Stomach (tissue), 9 donors: ENCODE results near the gene RIMBP2. TPM values are rescaled to one million over a fixed set of nuclear protein-coding genes. Genes with fewer than 3 reads are reported as not detected.

Source experiments
- DNase-seq, 2 donors: peaks; one replicate each; pipeline versions ENCODE4 v3.0.0 to v3.0.0-alpha.2; 2013 to 2019
- H3K27ac ChIP-seq, 5 donors: fragments of 200-600 bp in 4 of 5; sonication (generic) in 4 of 5; one replicate each; pipeline ENCODE4 v1.5.1; 2013 to 2019; ENCODE audit warnings: mild to moderate bottlenecking in 1 of 5, moderate library complexity in 1 of 5
- H3K27me3 ChIP-seq, 3 donors: fragments of 200-600 bp; sonication (generic); one replicate each; pipeline ENCODE4 v1.5.1; 2017 to 2019; ENCODE audit warnings: mixed run types in 1 of 3
- H3K36me3 ChIP-seq, 4 donors: fragments of 200-600 bp; sonication (generic); 1 replicate in 3 of 4; 2 replicates in 1 of 4; pipeline ENCODE4 v1.5.1; 2016 to 2019
- H3K4me1 ChIP-seq, 4 donors: fragments of 200-600 bp; sonication (generic); one replicate each; pipeline ENCODE4 v1.5.1; 2016 to 2019
- H3K4me3 ChIP-seq, 4 donors: fragments of 200-600 bp; sonication (generic) in 3 of 4; one replicate each; pipeline ENCODE4 v1.5.1; 2016 to 2019; ENCODE audit warnings: mild to moderate bottlenecking in 1 of 4
- H3K9me3 ChIP-seq, 4 donors: fragments of 200-600 bp; sonication (generic); one replicate each; pipeline ENCODE4 v1.5.1; 2016 to 2019
- CTCF ChIP-seq, 7 experiments: fragments of 450-650 bp in 4 of 7; fragments of 200-600 bp in 3 of 7; sonication (generic) in 3 of 7; IDR thresholded peaks; one replicate each; pipeline ENCODE4 v1.5.1; 2016 to 2019; ENCODE audit warnings: antibody characterized with exemption in 7 of 7, control low read depth in 2 of 7, mild to moderate bottlenecking in 1 of 7
- EP300 ChIP-seq: sonication (generic); formaldehyde crosslinking; IDR thresholded peaks from one replicate; pipeline ENCODE4 v1.6.1; 2017; ENCODE audit warnings: antibody characterized with exemption
- POLR2A ChIP-seq, 4 donors: fragments of 450-650 bp; IDR thresholded peaks; one replicate each; pipeline ENCODE4 v1.6.1; 2016; ENCODE audit warnings: antibody characterized with exemption in 4 of 4, control low read depth in 2 of 4, mild to moderate bottlenecking in 1 of 4, moderate library complexity in 1 of 4
- POLR2AphosphoS5 ChIP-seq, 3 donors: sonication (generic); formaldehyde crosslinking; IDR thresholded peaks; one replicate each; pipeline ENCODE4 v1.6.1; 2016; ENCODE audit warnings: antibody characterized with exemption in 3 of 3
- WGBS, 5 donors: extraction: QIAGEN DNeasy Blood & Tissue Kit in 3 of 5; methylation state at CpG; one replicate each; pipeline versions ENCODE4 v1.1.5 to v1.1.7; 2013 to 2018; 5-methylcytosine and 5-hydroxymethylcytosine counted together
- intact Hi-C: fragments of 100-400 bp; cut with DNase I; formaldehyde crosslinking; loops from one replicate; pipeline ENCODE4 v1.15.1; 2023; ENCODE audit warnings: low total_unique reads
- polyA plus RNA-seq, 3 donors: library from polyadenylated mRNA; stranded (reverse); fragments of 200-250 nt; gene quantifications; one replicate each; pipeline ENCODE4 v1.2.3, GENCODE V29; 2013
- total RNA-seq, 5 donors: library from RNA; depleted of rRNA; stranded (reverse); fragments of >200 nt; gene quantifications; one replicate each; pipeline versions ENCODE4 v1.1.0 to v1.2.3, GENCODE V29; 2014 to 2016
- donor health status: healthy with polysubstance abuse.
- donor health status: Bipolar disorder and iron deficiency.
- donor health status: healthy.

RIMBP2 gene
- total and polyA plus RNA-seq, 8 donors = 0.75 to 44.6 (median 5.6) TPM

GRCh38 chr12:130367003-130367402 lies 349.1 kb downstream of the RIMBP2 start:
- H3K36me3 ChIP-seq = no peaks in the 10 kb centered on the region
- no peaks in the 10 kb centered on the region for H3K4me1 ChIP-seq
- no peak for DNase-seq
- H3K4me3 ChIP-seq = no peak overlapping the region
- TF ChIP-seq EP300 = no peak
- TF ChIP-seq CTCF (IDR thresholded peaks at IDR 0.05) = no peak
- no peak for TF ChIP-seq POLR2AphosphoS5 (IDR thresholded peaks at IDR 0.05)
- no peak for TF ChIP-seq POLR2A (IDR thresholded peaks at IDR 0.05)
- intact Hi-C loops = no loop called here
- H3K27me3 ChIP-seq = peaks cover 0 to 24% (median 0%) of the 10 kb centered on the region in 3 donors
- WGBS, 5 donors = 67 to 86% (median 85%) methylated on average over 2 of the region's 2 CpGs
- H3K27ac ChIP-seq = no peak overlapping the region
- no peaks in the 10 kb centered on the region for H3K9me3 ChIP-seq

GRCh38 chr12:130366159-130366558 lies 349.9 kb downstream of the RIMBP2 start:
- Histone ChIP-seq H3K4me3 (no peak overlapping the region), H3K9me3 (no peaks in the 10 kb centered on the region), H3K27me3 (peaks cover 0 to 20% (median 0%) of the 10 kb centered on the region in 3 donors), H3K4me1 (no peaks in the 10 kb centered on the region), H3K27ac (no peak overlapping the region), H3K36me3 (no peaks in the 10 kb centered on the region)
- TF ChIP-seq POLR2AphosphoS5 (IDR thresholded peaks at IDR 0.05) (no peak), POLR2A (IDR thresholded peaks at IDR 0.05) (no peak), CTCF (IDR thresholded peaks at IDR 0.05) (no peak), EP300 (no peak)
- 52 to 64% (median 55%) methylated on average over 7 of the region's 7 CpGs for WGBS, 5 donors
- intact Hi-C loops = no loop called here
- DNase-seq = no peak

- Histone ChIP-seq H3K9me3 (no peaks in the 10 kb centered on the region), H3K36me3 (no peaks in the 10 kb centered on the region), H3K27me3 (peaks cover 0 to 17% (median 0%) of the 10 kb centered on the region in 3 donors), H3K27ac (no peak overlapping the region), H3K4me1 (no peaks in the 10 kb centered on the region), H3K4me3 (no peak overlapping the region)
- DNase-seq = no peak
- no peak for TF ChIP-seq POLR2A (IDR thresholded peaks at IDR 0.05)
- 54 to 63% (median 62%) methylated on average over 2 of the region's 2 CpGs for WGBS, 5 donors
- intact Hi-C loops = no loop called here
Observed at GRCh38 chr12:130364578-130364977, 351.5 kb downstream of the RIMBP2 start.

- no peak for DNase-seq
- no peaks in the 10 kb centered on the region for H3K9me3 ChIP-seq
- H3K27me3 ChIP-seq = peaks cover 0 to 27% (median 0%) of the 10 kb centered on the region in 3 donors
- WGBS, 5 donors = 78 to 85% (median 83%) methylated on average over 5 of the region's 5 CpGs
- intact Hi-C loops = no loop called here
- H3K36me3 ChIP-seq = no peaks in the 10 kb centered on the region
- no peak for TF ChIP-seq POLR2A (IDR thresholded peaks at IDR 0.05)
- no peak for TF ChIP-seq POLR2AphosphoS5 (IDR thresholded peaks at IDR 0.05)
- TF ChIP-seq CTCF (IDR thresholded peaks at IDR 0.05) = no peak
- no peak for TF ChIP-seq EP300
- H3K27ac ChIP-seq = no peak overlapping the region
- H3K4me1 ChIP-seq = no peaks in the 10 kb centered on the region
- no peak overlapping the region for H3K4me3 ChIP-seq
Observed at GRCh38 chr12:130362060-130362459, 354.0 kb downstream of the RIMBP2 start.

GRCh38 chr12:130357729-130358330 lies 358.3 kb downstream of the RIMBP2 start:
- 59 to 78% (median 63%) methylated on average over 14 of the region's 14 CpGs for WGBS, 5 donors
- Histone ChIP-seq H3K9me3 (no peaks in the 10 kb centered on the region), H3K36me3 (no peaks in the 10 kb centered on the region), H3K27ac (no peak overlapping the region), H3K4me3 (no peak overlapping the region), H3K27me3 (peaks cover 0 to 52% (median 0%) of the 10 kb centered on the region in 3 donors), H3K4me1 (no peaks in the 10 kb centered on the region)
- intact Hi-C loops = no loop called here
- DNase-seq = no peak
- TF ChIP-seq POLR2A (IDR thresholded peaks at IDR 0.05) (no peak), POLR2AphosphoS5 (IDR thresholded peaks at IDR 0.05) (no peak), EP300 (no peak), CTCF (IDR thresholded peaks at IDR 0.05) (no peak)
